ENCODE data around the gene RPN2.

DNA sequence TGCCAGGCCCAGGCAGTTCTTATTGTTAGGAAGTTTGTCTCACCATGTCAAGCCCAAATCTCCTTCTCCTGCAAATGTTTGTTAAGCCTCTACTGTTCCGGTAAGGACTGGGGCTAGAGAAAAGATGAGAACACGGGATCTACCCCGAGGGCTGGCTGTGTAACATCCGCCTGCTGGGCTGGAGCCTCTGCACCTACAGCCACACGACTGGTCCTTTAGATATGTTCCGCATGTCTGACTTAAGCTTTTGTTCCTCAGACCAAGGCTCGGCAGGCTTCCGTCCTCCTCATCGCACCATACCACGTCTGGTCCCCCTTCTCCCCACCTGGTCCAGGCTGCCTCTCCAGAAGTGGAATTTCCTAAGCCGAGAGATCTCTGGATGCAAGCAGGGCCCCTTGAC lies 79.9 kb downstream of the RPN2 start:
- TF ChIP-seq HNF4A (CRISPR knock-in tag; IDR thresholded peaks at IDR 0.05) = no peak
- TF ChIP-seq ZNF768 (CRISPR knock-in tag; IDR thresholded peaks at IDR 0.05) = no peak
- no peak for TF ChIP-seq FOXM1 (CRISPR knock-in tag; IDR thresholded peaks at IDR 0.05)
- no peak for TF ChIP-seq ZNF629 (CRISPR knock-in tag; conservative IDR thresholded peaks at IDR 0.05)
- TF ChIP-seq SUZ12 (IDR thresholded peaks at IDR 0.05; ENCODE audit: low read depth, low read length) = no peak
- TF ChIP-seq FOSL1 (CRISPR knock-in tag; IDR thresholded peaks at IDR 0.05; ENCODE audit: borderline replicate concordance) = no peak
- no peak for TF ChIP-seq MXI1 (IDR thresholded peaks at IDR 0.05; ENCODE audit: borderline replicate concordance, low read depth, low read length)
- TF ChIP-seq RFX5 (IDR thresholded peaks at IDR 0.05; ENCODE audit: low read depth, low read length) = no peak
- no peak for TF ChIP-seq TSC22D2 (CRISPR knock-in tag; IDR thresholded peaks at IDR 0.05; ENCODE audit: borderline replicate concordance)
- TF ChIP-seq POLR2A (IDR thresholded peaks at IDR 0.05; ENCODE audit: insufficient read depth in 1 of 2, low read depth in 2 of 2, low read length in 2 of 2) = no peak
- no peak for TF ChIP-seq TCF7L2 (IDR thresholded peaks at IDR 0.05; ENCODE audit: low read depth, low read length)
- no peak for TF ChIP-seq MYC (CRISPR knock-in tag; IDR thresholded peaks at IDR 0.05; ENCODE audit: borderline replicate concordance)
- no peak for TF ChIP-seq CENPX (CRISPR knock-in tag; IDR thresholded peaks at IDR 0.05)

Measured in HepG2 (cell line).